GM10266 (cell line): ENCODE results near the gene CHD2.

ENCODE experiments used
- DNase-seq: peaks from one replicate; pipeline ENCODE4 v3.0.0; 2012; ENCODE audit errors: extremely low spot score
- CTCF ChIP-seq: IDR thresholded peaks from 2 replicates; pipeline ENCODE4 v1.5.1; 2012; ENCODE audit warnings: mild to moderate bottlenecking, low read depth; ENCODE audit not compliant: control insufficient read depth, insufficient read depth; ENCODE audit errors: missing control alignments

The CHD2 gene

GRCh38 chr15:93065641-93066045, 165.5 kb downstream of the CHD2 start:
- no peak for DNase-seq
- TF ChIP-seq CTCF: no peak

- no peak for TF ChIP-seq CTCF
Observed at GRCh38 chr15:93066224-93066681, 166.1 kb downstream of the CHD2 start.

GRCh38 chr15:93066834-93067648, 166.9 kb downstream of the CHD2 start:
- no peak for TF ChIP-seq CTCF
- DNase-seq: no peak

More at GRCh38 chr15:93066224-93066681, 166.1 kb downstream of the CHD2 start:
- no peak for DNase-seq

GRCh38 chr15:93067649-93068085, 167.5 kb downstream of the CHD2 start:
- DNase-seq: no peak
- no peak for TF ChIP-seq CTCF

GRCh38 chr15:93068581-93069199, 168.6 kb downstream of the CHD2 start:
- no peak for TF ChIP-seq CTCF
- no peak for DNase-seq

- DNase-seq: no peak
- no peak for TF ChIP-seq CTCF
Observed at GRCh38 chr15:93070132-93070531, 170.0 kb downstream of the CHD2 start.

GRCh38 chr15:93070551-93071296, 170.6 kb downstream of the CHD2 start:
- no peak for TF ChIP-seq CTCF
- DNase-seq: no peak
